GM19351 (cell line): ENCODE results near the gene CFAP68.

Experiments
- ATAC-seq: cut with Tn5 transposase; IDR thresholded peaks from one replicate; pipeline ENCODE4 v1.9.1; 2021; ENCODE audit warnings: mild to moderate bottlenecking, moderate library complexity; ENCODE audit not compliant: unreplicated experiment

Gene CFAP68, protein sequence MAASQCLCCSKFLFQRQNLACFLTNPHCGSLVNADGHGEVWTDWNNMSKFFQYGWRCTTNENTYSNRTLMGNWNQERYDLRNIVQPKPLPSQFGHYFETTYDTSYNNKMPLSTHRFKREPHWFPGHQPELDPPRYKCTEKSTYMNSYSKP

DNA sequence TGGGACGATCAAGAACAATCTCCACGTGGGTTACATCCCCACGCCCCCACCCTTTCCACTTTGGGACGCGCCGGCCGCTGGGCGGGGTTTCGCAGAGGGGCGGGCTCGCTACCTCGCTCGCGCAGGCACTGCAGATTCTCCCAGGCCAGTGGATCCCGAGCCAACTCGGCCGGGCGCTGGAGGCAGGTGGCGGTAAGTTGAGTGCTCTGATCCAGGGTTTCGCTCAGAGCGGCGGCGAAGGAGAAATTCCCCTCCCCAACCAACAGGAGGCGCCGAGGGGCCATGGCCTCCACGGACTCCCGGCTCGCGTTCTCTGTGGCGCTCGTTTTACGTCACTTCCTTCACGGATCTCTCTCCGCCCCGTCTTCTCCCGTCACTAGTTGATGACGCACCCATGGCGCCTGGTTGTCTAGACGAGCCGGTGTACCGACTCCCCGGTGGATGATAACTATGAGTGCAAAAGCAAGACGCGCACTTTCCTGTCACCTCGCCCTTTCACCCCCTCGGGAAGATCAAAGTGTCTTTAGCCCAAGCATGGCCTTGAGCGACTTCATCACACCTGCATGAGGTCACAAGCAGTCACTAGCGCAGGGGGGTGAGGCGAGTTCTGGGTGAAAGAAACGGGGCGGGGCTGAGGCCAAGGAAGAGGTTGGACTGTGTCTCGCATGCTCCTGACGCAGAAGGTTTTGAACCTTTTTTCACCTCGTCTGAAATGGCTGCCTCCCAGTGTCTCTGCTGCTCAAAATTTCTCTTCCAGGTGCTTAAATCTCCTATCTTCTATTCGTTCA, at the start of gene CFAP68, which contains the start of gene FDXACB1:
Gene CFAP68, plus strand, starts transcription at position 693 of the 788 bp plus-strand sequence. Its CDS starts 20 bp downstream, at position 713.
Gene FDXACB1, minus strand, starts transcription at position 317 of the 788 bp plus-strand sequence. Its CDS starts 33 bp downstream, at position 284.
- ATAC-seq, result peak; percentile 91

DNA sequence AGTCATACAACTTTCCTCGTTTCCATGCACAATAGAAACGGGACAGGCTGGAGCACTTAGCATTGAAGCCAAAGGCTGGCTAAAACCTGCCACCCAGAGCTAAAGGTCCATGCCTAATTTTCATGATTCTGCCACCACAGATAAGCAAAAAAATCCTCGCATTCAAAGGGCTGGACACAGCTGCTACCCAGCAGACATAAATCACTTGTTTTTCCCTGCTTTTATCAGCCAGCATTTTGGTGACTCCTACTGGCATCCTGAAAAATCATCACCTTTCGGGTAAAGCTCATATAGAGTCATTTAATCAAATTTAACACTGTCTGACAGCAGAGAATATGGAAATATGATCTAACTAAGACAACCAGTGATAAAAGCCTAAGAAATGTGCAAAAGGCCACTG, 45.8 kb upstream of the CFAP68 start:
- ATAC-seq, result no peak

DNA sequence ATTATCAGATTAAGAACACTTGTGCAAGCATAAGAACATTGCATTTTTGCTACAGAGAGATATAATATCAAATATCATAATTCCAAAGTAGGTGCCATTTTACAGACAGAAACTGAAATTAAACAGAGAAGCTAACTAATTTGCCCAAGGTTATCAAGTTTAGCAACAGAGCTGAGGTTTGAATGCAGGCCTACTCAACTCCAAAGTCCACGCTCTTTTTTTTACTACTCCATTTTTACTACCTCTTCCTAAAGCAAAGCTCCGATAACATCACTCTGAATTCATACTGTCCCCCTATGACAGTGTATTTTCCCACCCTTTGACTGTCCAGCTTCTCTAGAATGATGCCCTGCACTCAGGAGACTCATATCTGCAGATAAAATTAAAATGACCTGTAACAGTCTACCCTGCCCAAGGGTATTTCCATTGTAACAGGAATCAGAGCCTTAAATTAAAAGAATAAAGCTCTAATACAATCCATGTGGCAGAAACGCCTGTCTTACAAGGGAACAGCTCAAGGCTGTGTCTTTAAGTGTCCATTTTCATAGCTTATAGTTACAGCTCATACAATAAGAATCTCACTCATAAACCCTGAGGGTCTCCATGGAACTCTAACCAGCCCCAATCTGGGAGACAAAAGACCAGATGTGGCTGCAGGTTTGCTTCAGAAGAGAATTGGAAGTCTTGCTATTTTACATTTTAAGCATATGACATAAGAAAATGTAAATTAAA, 44.7 kb upstream of the CFAP68 start:
- ATAC-seq, result no peak

DNA sequence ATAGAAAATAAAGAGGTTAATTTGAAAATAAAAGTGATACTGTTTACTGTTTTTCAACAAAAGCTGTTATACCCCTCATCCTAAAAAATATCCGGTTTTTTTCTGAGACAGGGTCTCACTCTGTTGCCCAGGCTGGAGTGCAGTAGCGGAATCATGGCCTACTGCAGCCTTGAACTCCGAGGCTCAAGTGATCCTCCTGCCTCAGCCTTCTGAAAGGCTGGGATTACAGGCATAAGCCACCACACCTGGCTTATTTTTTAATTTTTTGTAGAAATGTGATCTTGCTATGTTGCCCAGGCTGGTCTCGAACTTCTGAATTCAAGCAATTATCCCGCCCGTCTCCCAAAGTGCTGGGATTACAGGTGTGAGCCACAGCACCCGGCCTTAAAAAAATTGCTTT, 43.7 kb upstream of the CFAP68 start:
- no peak for ATAC-seq

DNA sequence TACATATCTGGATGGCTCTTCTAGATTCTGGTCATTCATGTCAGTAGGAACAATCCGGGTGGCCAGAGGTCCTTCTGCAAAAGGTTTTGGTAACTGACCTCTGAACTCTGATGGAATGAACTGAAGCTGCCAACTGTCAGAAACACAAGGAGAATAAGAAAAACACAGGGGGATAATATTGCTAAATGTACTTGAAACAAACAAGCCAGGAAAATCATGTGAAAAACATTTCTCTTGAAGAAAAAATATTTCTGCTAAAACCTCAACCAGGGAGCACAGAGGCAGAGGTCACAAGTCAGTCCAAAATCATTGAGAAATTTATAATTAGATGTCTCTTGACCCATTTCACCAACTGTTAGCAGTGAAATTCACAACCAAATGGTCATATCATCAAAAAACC, 43.2 kb upstream of the CFAP68 start:
- no peak for ATAC-seq

DNA sequence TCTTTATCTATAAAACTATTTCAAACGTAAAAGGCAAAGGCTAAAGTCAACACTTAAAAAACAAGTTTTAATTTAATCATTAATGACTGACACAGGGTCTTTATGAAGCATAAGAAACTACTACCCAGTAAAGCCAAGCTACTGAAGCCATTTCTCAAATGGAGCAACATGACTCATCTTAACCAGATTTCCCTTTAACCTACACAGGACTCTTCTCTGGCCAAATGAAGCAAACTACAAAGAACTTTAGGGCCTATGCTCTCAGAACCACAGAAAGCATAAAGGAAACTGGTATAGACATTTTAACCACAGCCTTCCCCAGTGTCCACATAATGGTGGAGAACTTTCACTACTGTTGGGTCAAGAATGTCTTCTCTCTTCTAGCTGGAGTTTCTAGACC, 42.6 kb upstream of the CFAP68 start:
- ATAC-seq, result peak; percentile 80

DNA sequence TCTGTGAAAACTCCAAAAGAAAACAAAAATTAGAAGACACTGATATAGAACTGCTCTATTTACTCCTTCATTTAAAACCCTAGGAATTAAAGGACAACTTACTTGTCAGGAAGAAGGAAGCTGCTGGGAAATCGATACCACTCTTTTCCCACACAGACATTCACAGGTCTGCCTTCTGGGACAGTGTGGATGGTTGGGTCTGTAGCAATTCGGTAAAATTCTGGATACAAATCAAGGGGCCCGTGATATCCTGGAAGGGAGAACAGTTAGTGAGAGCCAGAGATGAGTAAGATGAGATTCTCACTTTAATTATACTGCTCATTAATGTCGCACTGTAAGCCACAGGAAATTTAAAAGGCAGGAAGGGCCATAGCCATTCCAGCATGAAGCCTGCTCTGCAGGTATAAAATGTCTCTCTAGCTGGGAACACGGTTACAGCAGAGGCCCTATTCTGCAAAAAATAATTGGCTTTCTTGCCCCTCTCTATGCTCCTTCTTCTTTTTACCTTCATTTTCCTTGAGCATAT, 41.9 kb upstream of the CFAP68 start:
- ATAC-seq, result no peak

DNA sequence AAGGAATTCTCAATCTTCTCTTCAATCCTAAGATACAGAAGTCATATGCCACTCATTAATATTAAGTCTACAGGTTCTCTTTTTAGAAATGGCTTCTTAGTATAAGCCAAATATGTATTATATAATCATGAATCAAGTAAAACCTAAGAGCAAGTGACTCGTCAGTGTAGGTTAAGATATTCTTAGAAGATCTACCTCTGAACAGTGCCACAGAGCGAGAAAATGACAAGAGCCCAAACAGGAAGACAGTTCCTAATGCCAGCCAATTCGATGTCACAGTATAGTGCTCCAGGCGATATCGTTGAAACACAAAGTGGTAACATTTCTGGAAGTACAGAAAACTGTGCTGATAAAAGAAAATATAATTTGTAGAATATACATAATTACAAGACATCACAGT, 41.3 kb upstream of the CFAP68 start:
- ATAC-seq, result no peak

DNA sequence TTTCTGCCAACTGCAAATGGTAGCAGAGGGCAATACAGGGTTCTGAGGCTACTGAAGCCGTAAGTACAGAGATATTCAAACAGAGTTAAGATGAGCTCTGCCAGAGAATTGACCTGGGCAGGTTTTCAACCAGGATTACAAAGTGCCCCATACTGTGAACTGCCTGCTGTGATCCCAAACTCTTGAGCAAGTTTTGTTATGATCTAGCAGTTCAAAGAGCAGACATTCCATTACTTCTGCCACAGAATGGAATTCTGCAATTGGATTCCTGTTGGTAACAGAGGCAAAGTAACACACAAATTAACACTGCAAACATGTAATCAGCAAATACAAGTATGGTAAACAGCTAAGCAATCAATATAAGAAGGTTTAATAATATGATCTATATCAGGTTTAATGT, 39.2 kb upstream of the CFAP68 start:
- no peak for ATAC-seq

DNA sequence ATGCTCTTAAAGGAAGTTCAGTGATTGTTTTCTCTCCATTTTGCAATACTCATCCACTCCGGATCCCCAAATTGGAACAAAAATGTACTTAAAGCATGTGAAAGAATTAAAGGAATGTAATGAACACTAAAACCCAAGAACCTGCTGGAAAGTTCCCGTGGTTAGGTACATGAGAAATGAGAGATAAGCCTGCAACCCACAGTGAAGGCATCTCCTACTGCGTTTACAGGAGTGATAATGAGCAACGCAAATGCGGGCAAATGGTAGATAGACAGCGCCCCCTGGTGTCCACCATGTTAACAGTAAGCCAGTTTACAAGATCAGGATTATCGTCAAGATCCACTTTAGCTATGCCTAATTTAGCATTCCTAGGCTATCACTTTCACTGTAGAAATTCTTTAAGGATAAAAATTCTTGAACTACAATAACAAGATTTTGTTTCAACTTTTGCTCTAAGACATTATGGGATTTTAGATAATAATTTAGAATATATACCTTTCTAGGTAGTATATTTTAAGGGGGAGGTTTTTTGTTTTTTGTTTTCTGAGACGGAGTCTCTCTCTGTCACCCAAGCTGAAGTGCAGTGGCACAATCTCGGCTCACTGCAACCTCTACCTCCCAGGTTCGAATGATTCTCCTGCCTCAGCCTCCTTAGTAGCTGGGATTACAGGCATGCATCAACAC, 37.8 kb upstream of the CFAP68 start:
- peak; percentile 76 for ATAC-seq

DNA sequence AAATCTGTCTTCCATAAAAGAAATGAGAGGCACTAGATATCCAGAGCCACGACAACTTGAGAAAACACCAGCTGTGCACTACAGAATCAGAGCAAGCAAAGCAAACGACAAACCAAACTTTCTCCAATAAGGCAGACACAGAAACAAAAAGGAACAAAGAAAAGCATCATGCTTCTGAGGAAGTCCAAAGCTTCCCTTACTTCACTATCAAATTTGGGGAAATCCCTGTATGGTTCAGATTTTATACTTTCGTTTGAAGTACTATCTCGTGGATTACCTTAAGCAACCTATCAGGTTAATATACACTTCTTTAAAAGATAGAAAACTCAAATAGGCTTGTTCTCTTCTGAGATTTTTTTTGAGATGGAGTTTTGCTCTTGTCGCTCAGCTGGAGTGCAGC, 35.7 kb upstream of the CFAP68 start:
- no peak for ATAC-seq

DNA sequence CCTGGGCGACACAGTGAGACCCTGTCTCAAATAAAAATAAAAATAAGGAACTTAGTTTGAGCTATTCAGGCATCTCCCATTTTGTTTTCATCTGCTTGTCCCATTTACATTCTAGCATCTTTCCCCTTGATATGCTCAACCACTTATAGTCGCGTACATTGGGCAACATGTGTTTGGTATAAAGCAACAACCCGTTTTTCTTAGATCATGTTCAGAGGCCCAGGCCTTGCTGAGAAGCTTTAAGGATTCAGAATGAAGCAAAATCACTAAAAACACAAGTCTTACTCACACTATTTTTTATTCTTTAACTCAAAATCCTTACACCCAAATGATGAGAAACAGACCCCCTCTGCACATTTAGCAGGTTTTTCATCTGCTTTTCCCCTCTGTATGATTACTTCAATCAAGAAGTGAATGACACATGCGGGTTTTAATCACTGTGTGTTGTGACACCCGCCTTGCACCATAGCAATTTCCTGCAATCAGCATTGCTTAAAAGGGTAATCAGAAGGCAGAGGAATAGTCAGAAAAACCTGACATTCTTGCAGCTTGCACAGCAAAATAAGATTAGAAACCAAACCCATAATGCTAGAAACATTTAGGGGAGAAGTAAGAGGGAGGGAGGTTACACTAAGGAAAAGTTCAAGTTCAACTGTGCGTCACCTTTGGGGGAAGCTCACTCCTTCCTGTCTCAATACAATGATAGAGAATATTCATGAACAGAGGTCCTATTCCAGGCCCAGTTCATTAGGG, 33.9 kb upstream of the CFAP68 start:
- no peak for ATAC-seq

DNA sequence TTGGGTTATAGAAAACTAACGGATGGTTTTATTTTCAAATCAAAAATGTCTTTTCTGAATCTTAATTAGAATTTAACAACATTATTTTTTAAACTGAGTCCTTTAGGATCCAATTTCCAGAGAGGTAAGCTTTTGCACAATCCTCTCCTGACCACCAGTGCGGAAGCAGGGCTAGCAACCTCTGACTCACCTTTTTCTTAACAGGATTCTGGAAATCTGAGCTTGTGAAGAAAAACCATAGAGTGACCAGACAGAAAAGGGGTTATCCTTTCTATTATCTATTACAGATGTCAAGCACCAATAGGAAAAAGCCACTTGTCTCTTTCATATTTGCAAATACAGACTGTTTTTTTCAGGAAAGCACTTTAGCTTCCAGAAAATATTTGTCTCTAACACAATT, 33.3 kb upstream of the CFAP68 start:
- no peak for ATAC-seq

DNA sequence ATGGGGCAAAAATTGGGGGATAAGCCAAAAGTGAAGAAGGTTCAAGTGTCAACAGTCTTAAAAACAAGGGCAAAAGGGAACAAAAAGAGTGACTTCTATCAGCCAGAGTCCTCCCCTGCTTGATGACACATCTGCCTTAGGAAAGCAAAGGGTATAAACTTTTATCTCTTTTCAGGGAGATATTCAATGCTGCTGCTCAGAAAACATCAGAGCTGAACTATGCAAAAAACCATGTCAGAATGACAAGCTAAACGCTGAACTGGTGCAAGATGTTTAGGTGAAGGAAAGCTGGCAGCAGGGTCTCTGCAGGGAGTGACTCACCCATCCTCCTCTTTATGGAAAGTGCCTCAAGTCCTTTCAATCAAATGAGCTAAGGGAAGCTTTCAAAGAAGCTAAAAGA, 32.7 kb upstream of the CFAP68 start:
- no peak for ATAC-seq

DNA sequence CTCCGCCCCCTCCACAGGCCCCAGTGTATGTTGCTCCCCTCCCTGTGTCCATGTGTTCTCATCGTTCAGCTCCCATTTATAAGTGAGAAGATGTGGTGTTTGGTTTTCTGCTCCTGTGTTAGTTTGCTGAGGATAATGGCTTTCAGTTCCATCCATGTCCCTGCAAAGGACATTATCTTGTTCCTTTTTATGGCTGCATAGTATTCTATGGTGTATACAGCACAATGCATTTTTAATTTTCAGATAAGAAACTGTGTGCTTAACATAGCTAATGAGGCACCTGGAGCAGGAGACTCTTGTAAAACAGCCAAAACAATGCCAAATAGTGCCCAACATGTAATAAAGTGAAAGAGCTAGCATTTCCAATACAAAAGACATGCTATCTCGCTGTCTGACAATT, 29.7 kb upstream of the CFAP68 start:
- no peak for ATAC-seq

DNA sequence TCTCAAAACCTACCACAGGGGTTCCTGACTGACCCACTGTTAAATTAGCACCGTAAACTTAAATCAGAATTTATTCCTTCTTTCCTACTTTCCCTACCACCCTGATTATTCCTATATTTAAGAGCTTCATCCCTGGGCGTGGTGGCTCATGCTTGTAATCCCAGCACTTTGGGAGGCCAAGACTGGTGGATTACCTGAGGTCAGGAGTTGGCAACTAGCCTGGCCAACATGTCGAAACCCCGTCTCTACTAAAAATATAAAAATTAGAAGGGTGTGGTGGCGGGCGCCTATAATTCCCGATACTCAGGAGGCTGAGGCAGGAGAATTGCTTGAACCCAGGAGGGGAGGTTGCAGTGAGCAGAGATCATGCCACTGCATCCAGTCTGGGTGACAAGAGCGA, 28.3 kb upstream of the CFAP68 start:
- no peak for ATAC-seq

DNA sequence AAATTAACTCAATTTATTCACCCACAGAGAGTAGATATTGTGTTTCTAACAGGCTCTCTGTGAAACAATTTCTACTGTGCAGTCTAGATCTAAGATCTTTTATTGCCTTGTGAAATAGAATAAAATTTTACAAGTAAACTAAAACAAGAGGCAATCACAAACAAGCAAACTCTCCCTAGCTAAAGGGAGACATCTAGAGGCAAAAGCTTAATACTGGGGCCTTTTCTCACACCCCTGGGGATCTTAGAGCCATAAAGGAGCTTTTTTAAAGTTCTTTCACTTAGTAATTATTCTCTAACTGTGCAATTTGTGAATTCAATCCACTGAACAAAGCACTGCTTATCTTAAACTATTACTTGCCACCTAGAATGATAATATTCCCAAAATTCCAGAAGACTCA, 27.7 kb upstream of the CFAP68 start:
- ATAC-seq, result no peak

DNA sequence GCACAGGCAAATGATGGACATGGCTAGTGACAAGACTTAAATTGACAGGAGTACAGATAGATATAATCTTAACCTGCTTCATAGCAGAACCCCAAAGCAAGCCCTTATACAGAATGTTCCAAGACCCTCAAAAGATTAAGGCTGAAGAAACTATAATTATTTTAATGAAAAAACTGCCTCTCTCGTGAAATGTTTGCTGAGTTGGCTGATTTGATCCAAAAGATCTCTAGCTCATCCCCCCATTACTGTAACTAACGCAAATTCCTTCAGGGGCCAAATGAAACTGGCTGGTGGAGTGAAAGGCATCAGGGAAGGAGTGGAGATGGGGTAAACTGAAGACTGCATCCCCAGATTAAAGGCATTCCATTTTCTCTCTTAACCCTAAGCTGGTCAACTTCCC, 27.2 kb upstream of the CFAP68 start:
- ATAC-seq, result no peak

DNA sequence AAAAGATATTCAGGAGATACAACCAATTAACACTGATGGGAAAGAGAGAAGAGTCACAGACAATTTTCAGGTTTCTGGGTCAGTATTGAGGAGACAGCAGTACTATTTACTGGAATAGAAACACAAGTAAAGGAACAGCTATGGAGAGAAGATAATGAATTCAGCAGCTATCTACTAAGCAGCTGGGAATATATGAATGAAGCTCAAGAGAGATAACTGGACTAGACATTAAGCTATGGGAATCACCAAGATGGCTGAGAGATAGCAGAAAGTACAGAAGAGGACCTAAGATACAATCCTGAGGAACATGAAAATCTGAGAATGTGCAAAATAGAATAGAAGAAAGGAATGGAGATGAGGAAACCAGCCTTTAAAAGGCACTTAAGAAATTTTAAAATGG, 23.8 kb upstream of the CFAP68 start:
- no peak for ATAC-seq

DNA sequence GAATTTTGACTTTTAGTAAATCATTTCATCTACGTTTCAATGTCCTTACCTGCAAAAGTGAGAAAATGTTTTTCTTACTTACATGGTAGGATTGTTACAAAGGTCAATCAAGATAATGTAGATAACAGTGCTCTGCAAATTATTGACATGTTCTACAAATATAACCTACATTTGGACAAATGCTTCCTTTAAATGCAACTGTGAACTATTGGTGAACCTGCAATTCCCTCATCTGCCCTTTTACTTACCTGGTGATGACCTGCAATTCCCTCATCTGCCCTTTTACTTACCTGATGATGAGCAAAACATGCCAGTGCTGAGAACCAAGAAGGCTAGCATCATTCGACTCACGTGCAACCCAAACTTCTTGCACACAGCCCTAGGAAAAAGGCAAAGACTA, 19.1 kb upstream of the CFAP68 start:
- no peak for ATAC-seq
